ENCODE data around the gene PLA2G6. TPM values are rescaled to one million over a fixed set of nuclear protein-coding genes. Genes with fewer than 3 reads are reported as not detected.

Gene PLA2G6
- total and polyA plus RNA-seq, 2 of the 8 experiments (the other 6 are each of a cell fraction or from before 2014, with no cell fraction given) = 13.2 to 21.0 TPM

GRCh38 chr22:38196791-38197419 lies 15.3 kb upstream of the PLA2G6 start:
- ChIA-PET CTCF (ENCODE audit: partially characterized antibody) (interaction anchor here (0.7 to 0.9 kb wide), 3 partner anchors 9 to 143 kb away, joined by 3 to 4 read pairs (median 3); no protein-coding TSS in a partner anchor), POLR2A (ENCODE audit: partially characterized antibody) (interaction anchor here (0.6 kb wide), 1 partner anchor 15 kb away, joined by 4 read pairs; no protein-coding TSS in a partner anchor)
- FAIRE-seq = no peak
- peak overlapping the region; percentile 90 for H2AFZ ChIP-seq (ENCODE audit: low read length)
- no peaks in the 10 kb centered on the region for H3K79me2 ChIP-seq (ENCODE audit: control insufficient read depth in 1 of 2, insufficient read depth in 2 of 2, low read length in 2 of 2)
- no peak overlapping the region for H3K23ac ChIP-seq (ENCODE audit: insufficient read length)
- peak overlapping the region; percentile 62; the same call in 1 of the 2 replicates for H4K8ac ChIP-seq (ENCODE audit: extremely low read depth, insufficient read depth, low read length)
- H4K20me1 ChIP-seq (replicated peaks in 1 of 2; ENCODE audit: control insufficient read depth in 1 of 2, insufficient read depth in 2 of 2, low read length in 2 of 2) = no peaks in the 10 kb centered on the region
- no peak overlapping the region for H3K4ac ChIP-seq (replicated peaks; ENCODE audit: insufficient read length, low read depth, low read length)
- WGBS, 2 experiments (ENCODE audit: extremely low coverage in 1 of 2, insufficient coverage in 1 of 2, insufficient read length in 1 of 2, insufficient replicate concordance in 2 of 2, low coverage in 1 of 2, low lambda C conversion rate in 2 of 2, missing lambda C conversion rate in 1 of 2) = 78% methylated on average over 18 of the region's 19 CpGs; no CpG with 5 or more reads in 1 of the 2 experiments
- no peak overlapping the region for H2BK5ac ChIP-seq (ENCODE audit: low read depth, low read length)
- no peak overlapping the region; the same call in 1 of the 2 replicates for H3K18ac ChIP-seq (ENCODE audit: extremely low read depth, low read length)
- no peaks in the 10 kb centered on the region for H3K79me1 ChIP-seq (ENCODE audit: low read depth, low read length)
- no peak overlapping the region for H4K91ac ChIP-seq (replicated peaks; ENCODE audit: insufficient read length, low read length)
- no peak overlapping the region for H2BK15ac ChIP-seq (ENCODE audit: low read length)
- H3K27me3 ChIP-seq (replicated peaks in 1 of 4; ENCODE audit: control insufficient read depth in 3 of 4, extremely low read depth in 1 of 4, insufficient read depth in 3 of 4, low read length in 3 of 4) = peaks cover 0 to 9% (median 7%) of the 10 kb centered on the region in 4 experiments; a peak in 5 of 7 replicates
- H3K9me3 ChIP-seq (ENCODE audit: insufficient read depth in 2 of 2, low read depth in 1 of 2, low read length in 1 of 2) = no peaks in the 10 kb centered on the region
- H3K36me3 ChIP-seq (ENCODE audit: control insufficient read depth in 2 of 4, insufficient read depth in 4 of 4, low read length in 3 of 4) = no peaks in the 10 kb centered on the region
- H3K4me2 ChIP-seq (ENCODE audit: insufficient read depth in 1 of 2, low read depth in 2 of 2, low read length in 2 of 2) = no peak overlapping the region
- H3K14ac ChIP-seq (ENCODE audit: insufficient read length) = no peak overlapping the region
- H3K4me3 ChIP-seq (ENCODE audit: extremely low read depth in 1 of 4, insufficient read depth in 2 of 4, low read depth in 3 of 4, low read length in 4 of 4) = no peak overlapping the region
- no peak overlapping the region for H3K27ac ChIP-seq (ENCODE audit: low read depth, low read length)
- no peak overlapping the region for H2BK120ac ChIP-seq (replicated peaks; ENCODE audit: low read depth, low read length)
- no peak overlapping the region for H4K5ac ChIP-seq (ENCODE audit: insufficient read length, low read depth, low read length)
- no peak overlapping the region for H3K9ac ChIP-seq (replicated peaks in 1 of 4; ENCODE audit: extremely low read depth in 1 of 4, low read depth in 3 of 4, low read length in 3 of 4)
- H3K4me1 ChIP-seq (replicated peaks in 1 of 4; ENCODE audit: control insufficient read depth in 3 of 4, insufficient read depth in 4 of 4, low read length in 3 of 4) = peaks cover 0 to 4% (median under 1%) of the 10 kb centered on the region in 4 experiments; a peak in 2 of 7 replicates
- no peak overlapping the region for H2AK5ac ChIP-seq (ENCODE audit: low read depth, low read length)
- no peak overlapping the region for H2BK12ac ChIP-seq (ENCODE audit: low read depth, low read length)
- peaks cover 4% of the 10 kb centered on the region for H3K23me2 ChIP-seq (ENCODE audit: low read depth, low read length)
- peak in 1 of 2 experiments; percentile 48 for DNase-seq (ENCODE audit: low read depth in 1 of 2, low spot score in 2 of 2)
- H3K56ac ChIP-seq (replicated peaks; ENCODE audit: insufficient read length, low read depth, low read length) = no peak overlapping the region
- TF ChIP-seq HDAC6 (IDR thresholded peaks at IDR 0.05; ENCODE audit: low read depth, low read length) (no peak), SP1 (IDR thresholded peaks at IDR 0.05; ENCODE audit: low read depth, low read length) (no peak), BCL11A (IDR thresholded peaks at IDR 0.05; ENCODE audit: low read depth in 2 of 2, low read length in 2 of 2) (no peak), SP2 (IDR thresholded peaks at IDR 0.05; ENCODE audit: low read length) (no peak)
- no peak overlapping the region for H2BK20ac ChIP-seq (ENCODE audit: low read length)
